ENCODE data around the gene NOS1. TPM values are rescaled to one million over a fixed set of nuclear protein-coding genes. Genes with fewer than 3 reads are reported as not detected.
"Not testable (repeated sequence)": the region's sequence is repeated elsewhere in the genome, so short reads cannot be mapped to it uniquely, and the experiment has no call there.

Gene NOS1
- total RNA-seq, 1 donor from 2014 or later, result 4.9 TPM

DNA sequence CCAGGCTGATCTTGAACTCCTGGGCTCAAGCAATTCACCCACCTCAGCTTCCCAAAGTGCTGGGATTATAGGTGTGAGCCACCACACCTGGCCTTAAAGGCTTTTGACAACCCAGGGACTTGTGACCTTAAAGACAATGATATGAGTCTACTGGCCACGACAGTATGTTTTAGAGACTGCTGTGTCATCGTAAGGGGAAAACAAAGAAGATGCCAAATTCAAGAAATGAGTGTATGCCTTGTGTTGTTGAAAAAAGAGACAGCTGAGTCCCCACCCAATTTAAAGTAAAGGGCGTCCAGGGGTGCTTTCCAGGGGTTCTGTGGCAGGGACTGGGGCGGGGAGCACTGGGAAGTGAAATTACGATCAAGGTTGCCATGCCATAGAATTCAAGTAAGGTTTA lies 144.7 kb downstream of the NOS1 start:
- DNase-seq (ENCODE audit: low spot score in 2 of 2) (no peak), FAIRE-seq (no peak)

DNA sequence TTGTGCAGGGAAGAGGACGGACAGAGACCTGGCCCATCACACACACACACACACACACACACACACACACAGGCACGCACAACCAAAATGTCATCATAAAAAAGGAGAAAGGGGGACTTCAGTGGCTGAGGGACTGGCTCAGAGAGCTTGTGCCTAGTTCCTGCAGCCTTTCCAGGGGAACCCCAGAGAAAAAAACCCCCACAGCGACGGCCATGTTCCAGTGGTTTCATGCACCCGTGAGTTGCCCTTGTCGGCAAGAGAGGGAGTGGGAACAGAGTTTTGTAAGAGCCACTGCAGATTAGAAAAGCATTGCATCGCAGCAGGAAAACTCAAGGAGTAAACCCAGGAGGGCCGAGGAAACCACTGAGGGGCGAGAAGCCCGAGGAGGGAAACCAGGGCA lies 146.6 kb downstream of the NOS1 start:
- no peak for FAIRE-seq

DNA sequence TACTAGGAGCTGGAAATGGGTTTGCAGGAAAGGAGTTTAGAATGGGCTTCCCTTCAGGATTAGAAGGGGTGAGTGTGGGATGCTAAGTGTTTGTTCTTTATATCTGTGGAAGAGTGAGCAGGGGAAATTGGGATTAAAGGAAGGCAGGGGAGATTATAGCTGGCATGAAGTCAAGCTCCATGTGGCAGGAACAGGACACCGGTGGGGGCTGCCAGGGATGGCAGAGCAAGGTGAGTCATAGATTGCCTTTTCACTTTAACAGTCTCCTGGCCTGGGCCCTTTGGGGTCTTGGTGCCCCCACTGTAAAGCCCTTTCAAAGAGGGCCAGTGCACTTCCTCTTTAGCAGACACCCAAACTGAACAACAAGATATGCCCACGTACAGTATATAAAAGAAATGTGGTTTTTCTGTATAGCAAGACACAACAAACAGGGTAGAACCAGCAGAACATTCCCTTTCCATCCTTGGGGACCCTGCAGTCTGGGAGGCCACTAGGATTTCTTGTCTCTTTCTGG lies 148.1 kb downstream of the NOS1 start:
- FAIRE-seq (no peak), DNase-seq (ENCODE audit: low spot score in 2 of 2) (no peak)

More for the DNA sequence above, 146.6 kb downstream of the NOS1 start:
- no peak for DNase-seq (ENCODE audit: low spot score in 2 of 2)

DNA sequence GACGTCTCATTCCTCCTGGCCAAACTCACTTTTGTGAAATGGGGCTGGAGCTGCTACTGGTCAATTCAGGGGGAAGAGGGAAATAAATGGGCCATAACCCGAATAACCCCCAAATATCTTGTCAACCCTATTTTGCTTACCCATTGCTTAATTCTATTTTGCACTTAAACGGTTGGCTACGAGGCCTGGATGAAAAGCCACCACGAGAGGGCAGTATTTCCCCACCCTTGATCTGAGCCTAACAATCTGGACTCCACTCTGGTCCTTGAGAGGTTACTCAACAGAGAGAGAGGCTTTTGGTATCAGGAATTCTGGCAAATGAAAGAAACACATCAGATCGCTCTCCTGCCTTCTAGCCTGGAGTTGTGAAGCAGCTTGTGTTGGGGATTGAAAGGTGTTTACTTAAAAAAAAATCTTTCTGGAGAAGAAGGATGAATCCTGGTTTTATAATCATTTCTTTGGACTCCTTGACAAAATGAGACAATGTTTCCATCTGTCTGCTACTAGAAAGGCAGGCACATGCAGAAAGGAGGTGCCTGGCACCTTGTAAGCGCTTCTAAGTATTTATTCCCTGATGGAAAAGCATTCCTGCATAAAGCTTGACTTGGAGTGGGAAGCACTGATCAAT lies 148.7 kb downstream of the NOS1 start:
- DNase-seq (ENCODE audit: low spot score in 2 of 2), result peak; percentile 52 to 75
- peak; percentile 70 for FAIRE-seq

DNA sequence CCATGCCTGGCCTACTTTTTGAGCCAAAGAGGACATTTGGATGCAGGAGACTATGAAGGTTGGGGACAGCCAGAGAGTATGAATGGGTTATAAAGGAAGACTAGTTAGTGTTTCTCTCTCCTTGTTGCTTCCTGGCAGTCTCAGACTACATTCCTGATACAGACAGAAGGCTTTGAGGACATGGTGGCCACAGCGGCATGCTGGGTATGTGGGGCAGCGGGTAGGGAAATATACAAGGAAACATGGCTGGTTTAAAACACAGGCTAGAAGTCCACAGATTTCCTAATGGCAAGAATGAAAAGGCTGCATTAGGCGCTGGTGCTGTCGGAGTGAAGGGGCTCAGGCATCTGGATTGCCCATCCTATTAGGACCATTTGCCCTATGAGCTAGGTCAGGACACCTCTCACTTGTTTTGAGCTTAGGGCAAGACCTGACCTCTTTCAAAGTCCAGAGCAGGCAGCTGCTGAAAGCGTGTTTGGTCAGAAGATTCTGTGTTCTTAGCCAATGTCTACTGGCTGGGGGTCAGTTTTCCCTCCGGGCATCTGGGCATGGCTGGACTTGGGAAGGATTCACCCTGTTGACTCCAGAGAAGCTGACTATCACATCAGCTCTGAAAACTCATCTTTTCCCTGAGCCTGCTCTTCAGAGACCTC lies 151.0 kb downstream of the NOS1 start:
- FAIRE-seq, result no peak
- DNase-seq (ENCODE audit: low spot score in 2 of 2), result no peak

DNA sequence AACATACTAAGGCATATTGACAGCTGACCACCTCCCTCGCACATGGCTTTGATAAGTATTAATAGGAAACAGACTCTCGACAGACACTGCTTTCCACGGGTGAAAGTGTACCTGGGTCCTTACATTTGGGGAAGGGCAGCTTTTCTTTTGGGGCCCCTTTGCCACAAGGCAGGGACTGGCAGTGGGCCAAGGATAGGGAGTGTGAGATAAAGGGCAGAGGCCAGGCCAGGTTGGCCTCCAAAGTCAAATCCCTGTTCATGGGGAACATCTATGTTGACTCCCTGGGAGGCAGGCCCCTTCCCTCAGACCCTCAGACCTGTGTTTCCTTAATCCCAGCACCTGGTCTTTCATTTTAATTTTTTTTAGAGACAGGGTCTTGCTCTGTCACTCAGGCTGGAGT lies 151.8 kb downstream of the NOS1 start:
- DNase-seq (ENCODE audit: low spot score in 2 of 2) (no peak), FAIRE-seq (no peak)

DNA sequence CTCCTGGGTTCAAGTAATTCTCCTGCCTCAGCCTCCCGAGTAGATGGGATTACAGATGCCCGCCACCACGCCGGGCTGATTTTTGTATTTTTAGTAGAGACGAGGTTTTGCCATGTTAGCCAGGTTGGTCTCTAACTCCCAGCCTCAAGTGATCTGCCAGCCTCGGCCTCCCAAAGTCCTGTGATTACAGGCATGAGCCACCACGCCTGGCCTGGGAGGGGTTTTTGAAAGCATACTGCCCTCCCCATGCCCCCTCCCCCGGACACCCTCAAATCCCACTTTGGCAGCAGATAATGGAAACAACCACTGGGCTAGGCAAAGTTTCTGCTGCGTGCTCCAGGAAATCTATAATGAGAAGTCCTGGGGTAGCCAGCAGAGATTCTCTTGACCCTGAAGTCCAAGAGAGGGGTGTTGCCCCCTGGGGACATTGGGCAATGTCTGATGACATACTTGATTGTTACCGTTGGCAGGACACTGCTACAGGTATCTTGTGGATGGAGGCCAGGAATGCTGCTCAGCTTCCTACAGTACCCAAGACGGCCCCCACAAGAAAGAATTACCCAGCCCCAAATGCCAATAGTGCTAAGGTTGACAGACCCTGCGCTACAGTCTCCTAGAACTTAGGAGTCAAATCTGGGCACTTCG lies 152.5 kb downstream of the NOS1 start:
- no peak for FAIRE-seq

DNA sequence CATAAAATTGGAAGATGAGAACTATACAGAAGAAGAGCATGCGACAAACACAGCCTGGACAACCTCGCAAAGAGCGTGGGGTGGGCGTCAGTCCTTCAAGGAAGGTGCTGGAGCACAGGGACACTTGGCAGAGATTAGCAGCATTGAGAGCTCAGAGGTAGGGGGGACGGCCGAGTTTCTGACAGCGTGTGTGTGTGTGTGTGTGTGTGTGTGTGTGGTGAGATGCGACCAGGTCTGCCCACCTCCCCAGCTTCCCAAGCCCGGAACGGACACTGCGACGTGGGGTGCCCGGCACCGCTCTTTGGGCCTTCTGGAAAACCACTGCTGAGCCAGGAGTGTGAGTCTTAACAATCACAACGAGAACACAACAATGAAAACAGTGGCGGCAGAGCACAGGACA lies 153.2 kb downstream of the NOS1 start:
- DNase-seq (ENCODE audit: low spot score in 2 of 2) (no peak), FAIRE-seq (no peak)

More for the DNA sequence above, 152.5 kb downstream of the NOS1 start:
- DNase-seq (ENCODE audit: low spot score in 2 of 2), result no peak

DNA sequence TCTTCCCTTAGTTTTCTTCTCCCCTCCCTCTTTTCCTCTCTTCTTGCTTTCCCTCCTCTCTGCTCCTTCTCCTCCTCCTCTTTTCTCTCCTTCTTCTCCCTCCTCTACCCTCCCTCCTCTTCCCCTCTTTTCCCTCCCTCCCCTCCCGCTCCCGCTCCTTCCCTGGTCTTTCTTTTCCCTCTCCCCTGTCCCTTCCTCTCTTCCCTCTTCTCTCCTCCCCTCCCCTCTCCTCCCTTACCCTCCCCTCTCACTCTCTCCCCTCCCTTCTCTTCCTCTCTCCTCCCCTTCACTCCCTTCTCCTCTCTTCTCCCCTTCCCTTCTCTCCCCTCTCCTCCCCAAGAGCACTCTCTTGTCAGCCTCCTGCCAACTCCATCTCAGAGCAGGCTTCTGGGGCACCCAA lies 153.8 kb downstream of the NOS1 start:
- DNase-seq (ENCODE audit: low spot score in 2 of 2) (no peak), FAIRE-seq (no peak)

DNA sequence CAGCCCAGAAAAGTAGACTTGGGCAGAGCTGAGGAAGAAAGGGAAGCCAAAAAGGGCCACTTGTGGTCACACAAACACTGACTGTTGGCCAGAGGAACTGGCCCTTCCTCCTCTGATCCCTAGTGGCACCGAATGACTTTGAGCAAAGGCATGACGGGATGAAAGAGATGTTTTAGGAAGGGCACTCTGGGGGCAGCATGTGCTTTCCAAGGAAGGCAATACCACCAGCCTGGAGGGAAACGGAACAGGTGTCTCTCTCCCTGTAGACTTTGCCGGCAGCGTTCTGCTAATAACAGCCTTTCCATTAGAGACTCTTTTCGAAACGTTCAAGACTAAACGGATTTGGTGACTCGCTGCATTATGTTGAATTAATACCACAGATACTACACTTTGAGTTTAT lies 158.9 kb downstream of the NOS1 start:
- DNase-seq (ENCODE audit: low spot score in 2 of 2) (no peak), FAIRE-seq (no peak)

DNA sequence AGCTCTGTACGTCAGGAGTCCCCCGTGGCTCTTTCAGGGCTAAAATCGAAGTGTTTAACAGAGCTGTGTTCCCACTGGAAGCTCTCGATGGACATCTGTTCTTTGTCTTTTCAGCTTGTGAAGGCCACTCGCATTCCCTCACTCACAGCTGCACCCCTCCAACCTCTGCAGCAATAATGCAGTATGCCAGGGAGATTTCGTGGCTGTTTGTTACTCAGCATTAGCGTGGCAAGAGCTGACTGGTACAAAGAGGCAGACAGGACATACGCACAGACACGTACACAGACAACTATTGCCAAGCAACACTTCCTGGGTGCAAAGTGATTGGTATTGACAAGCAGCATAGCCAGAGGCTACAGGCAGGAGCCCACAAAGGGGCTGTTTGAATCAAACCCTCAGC lies 159.4 kb downstream of the NOS1 start:
- DNase-seq (ENCODE audit: low spot score in 2 of 2) (no peak), FAIRE-seq (no peak)

DNA sequence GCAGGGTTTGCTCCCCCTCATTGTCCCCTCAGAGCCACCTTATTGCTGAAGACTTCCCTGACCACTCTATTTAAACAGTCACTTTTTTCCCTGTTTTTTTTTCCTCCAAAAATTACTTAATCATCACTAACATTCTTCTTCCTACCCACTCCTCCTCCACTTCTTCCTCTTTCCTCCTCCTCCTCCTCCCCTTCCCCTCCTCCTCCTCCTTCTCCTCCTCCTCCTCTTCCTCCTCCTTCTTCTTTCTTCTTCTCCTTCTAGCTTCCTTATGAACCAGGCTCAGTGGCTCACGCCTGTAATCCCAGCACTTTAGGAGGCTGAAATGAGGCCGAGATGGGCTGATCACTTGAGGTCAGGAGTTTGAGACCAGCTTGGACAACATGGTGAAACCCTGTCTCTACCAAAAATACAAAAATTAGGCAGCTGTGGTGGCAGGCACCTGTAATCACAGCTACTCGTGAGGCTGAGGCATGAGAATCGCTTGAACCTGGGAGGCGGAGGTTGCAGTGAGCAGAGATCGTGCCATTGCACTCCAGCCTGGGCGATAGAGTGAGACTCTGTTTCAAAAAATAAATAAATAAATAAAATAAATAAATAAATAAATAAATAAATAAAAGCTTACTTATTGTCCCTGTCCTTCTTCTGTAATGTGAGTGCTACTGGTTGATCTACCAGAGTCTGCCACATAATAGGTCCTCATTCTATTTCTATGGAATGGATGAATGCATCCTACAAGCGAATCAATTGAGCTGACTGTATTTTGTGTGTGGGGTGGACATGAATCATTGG lies 161.3 kb downstream of the NOS1 start:
- not testable (repeated sequence) for FAIRE-seq; DNase-seq (ENCODE audit: low spot score in 2 of 2)

DNA sequence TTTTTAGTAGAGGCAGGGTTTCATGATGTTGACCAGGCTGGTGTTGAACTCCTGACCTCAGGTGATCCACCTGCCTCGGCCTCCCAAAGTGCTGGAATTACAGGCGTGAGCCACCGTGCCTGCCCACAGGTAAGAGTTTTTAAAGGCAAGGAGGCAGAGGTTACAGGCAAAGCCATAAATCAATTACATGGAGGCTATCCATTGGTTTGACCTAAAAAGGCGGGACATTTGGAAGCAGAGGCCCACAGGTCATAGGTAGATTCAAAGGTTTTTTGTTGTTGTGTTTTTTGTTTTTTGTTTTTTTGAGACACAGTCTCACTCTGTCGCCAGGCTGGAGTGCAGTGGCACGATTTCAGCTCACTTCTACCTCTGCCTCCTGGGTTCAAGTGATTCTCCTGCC lies 165.1 kb downstream of the NOS1 start:
- DNase-seq (ENCODE audit: low spot score in 2 of 2); FAIRE-seq: not testable (repeated sequence)

DNA sequence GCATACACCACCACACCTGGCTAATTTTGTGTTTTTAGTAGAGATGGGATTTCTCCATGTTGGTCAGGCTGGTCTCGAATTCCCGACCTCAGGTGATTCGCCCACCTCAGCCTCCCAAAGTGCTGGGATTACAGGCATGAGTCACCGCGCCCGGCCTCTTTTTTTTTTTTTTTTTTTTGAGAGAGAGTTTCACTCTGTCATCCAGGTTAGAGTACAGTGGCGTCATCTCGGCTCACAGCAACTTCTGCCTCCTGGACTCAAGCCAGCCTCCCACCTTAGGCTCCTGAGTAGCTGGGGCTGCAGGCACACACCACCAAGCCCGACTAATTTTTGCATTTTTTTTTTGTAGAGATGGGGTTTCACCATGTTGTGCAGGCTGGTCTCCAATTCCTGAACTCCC lies 166.4 kb downstream of the NOS1 start:
- DNase-seq (ENCODE audit: low spot score in 2 of 2); FAIRE-seq: not testable (repeated sequence)

DNA sequence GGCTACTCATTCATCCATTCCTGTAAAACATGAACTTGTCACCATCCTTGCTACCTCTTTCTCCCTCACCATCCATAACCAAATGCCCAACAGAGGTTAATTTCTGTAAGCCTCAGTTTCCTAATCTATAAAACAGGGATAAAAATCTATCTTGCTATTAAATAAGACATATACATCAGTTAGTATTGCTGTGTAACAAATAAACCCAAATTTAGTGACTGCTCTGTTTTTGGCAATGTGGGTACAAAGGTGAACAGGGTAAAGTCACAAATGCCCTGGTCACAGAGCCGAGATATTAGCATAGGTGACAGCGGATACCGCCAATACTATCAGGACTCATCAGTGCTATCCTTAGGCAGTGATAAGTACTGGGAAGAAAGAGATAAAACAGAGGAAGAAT lies 167.5 kb downstream of the NOS1 start:
- DNase-seq (ENCODE audit: low spot score in 2 of 2) (no peak), FAIRE-seq (no peak)

DNA sequence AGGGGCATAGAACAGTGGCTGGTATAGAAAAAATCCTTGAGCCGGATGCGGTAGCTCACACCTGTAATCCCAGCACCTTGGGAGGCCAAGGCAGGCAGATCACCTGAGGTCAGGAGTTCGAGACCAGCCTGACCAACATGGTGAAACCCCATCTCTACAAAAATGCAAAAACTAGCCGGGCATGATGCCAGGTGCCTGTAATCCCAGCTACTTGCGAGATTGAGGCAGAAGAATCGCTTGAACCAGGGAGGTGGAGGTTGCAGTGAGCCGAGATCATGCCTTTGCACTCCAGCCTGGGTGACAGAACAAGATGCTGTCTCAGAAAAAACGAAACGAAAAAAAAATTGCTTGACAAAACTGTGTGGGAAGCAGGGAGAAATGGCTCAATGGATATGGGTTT lies 168.8 kb downstream of the NOS1 start:
- not testable (repeated sequence) for FAIRE-seq; DNase-seq (ENCODE audit: low spot score in 2 of 2)

DNA sequence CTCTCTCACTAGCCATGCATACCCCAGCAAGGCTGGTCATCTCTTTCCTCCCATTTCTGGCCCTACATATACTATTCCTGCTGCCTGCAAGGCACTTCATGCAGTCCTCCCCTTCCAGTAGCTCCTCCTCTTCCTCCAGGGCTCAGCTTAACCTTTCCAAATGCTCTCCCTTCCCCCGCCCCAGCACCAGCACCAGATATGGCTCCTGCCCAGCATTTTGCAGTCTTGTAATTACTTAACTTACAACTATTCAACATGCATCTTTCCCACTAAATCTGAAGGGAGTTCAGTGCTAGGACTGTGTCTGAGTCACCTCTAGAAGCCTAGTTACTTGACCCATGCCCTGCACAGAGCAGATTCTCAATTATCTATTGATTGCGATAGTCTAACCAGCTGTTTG lies 169.4 kb downstream of the NOS1 start:
- DNase-seq (ENCODE audit: low spot score in 2 of 2) (no peak), FAIRE-seq (no peak)

DNA sequence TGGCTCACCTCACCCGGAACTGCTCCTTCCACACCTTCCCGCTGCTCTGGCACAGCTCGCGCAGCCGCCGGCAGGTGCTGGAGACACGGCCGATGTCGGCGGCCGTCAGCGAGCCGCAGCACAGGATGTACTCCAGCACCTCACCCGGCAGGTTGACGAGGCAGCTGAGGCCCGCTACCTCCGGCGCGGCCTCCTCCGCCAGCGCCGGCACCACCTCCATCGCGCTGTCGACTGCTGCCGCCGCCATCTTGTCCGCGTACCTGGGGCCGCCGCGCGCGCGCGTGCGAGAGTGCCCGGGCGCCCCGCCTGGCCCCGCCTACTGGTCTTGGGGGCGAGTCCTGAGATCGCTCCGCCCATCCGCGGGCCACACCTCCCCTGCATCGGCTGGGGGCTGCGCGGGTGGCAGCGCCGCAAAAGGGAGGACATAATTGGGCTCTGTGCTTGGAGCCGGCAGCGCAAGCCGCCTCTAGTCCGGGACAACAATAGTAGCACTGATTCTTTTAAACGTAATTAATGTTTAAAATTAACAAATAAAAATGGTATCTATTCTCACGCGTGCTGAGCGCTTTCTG lies 171.1 kb downstream of the NOS1 start, which contains the start of gene FBXO21:
Gene FBXO21 (minus strand): TSS at position 261 of the 572 bp plus-strand sequence. CDS start 14 bp downstream, at position 247.
- peak; percentile 96 to 98 for DNase-seq (ENCODE audit: low spot score in 2 of 2)
- FAIRE-seq, result no peak

DNA sequence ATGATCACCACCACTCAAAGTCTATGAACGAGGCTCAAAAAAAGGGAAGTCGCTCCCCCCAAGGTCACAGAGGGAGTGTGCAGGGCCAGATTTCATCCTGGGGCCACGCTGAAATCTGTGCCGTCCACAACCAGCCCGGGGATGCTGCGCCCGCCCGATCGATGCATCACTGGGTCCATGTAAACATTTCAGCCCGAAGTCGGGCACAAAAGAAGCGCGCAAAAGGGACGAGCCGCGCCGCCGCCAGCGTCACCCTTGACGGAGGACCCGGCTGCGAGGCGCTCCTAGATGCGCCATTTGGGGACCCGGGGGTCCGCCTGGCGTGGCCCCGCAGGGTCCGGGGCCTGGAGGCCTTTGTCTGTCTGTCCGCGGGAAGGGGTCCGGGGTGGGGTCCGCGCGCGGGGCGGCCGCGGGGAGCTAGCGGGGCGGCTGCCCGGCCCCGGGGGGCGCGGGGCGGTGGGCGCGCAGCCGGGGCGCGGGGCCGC lies 171.7 kb downstream of the NOS1 start:
- DNase-seq (ENCODE audit: low spot score in 2 of 2), result peak in 1 of 2 donors; percentile 38
- FAIRE-seq, result no peak
